A549 (cell line): ENCODE measurements around the gene EIF5. TPM values are rescaled to one million over a fixed set of nuclear protein-coding genes. Genes with fewer than 3 reads are reported as not detected.

Source experiments
- ATAC-seq, 2 experiments: fragments of 200-7000 bp in 1 of 2; fragments of >200 bp in 1 of 2; cut with Nextera tagmentation in 1 of 2; cut with Tn5 transposase in 1 of 2; 3 replicates each; pipeline versions ENCODE4 v1.8.0 to v1.9.1; 2018 to 2020; ENCODE audit warnings: mild to moderate bottlenecking in 1 of 2, moderate library complexity in 1 of 2
- CTCF ChIA-PET: fragments of 300-600 bp; sonication (Branson Sonifier 250); formaldehyde crosslinking; extraction: SDS; loops from one replicate; lab custom pipeline; 2021; ENCODE audit warnings: antibody characterized with exemption, inconsistent platforms; lab: Yijun Ruan, JAX
- POLR2A ChIA-PET: fragments of 350-600 bp; formaldehyde crosslinking; extraction: SDS; loops from one replicate; lab custom pipeline; 2021; ENCODE audit warnings: antibody characterized with exemption, inconsistent platforms; lab: Yijun Ruan, JAX
- DNase-seq, 2 experiments: peaks; one replicate each; pipeline versions ENCODE4 v3.0.0 to v3.0.0-alpha.2; 2011 to 2016; ENCODE audit warnings: low read depth in 1 of 2, low spot score in 1 of 2
- FAIRE-seq: peaks from 2 replicates; lab custom pipeline; 2011; peaks lifted over from hg19 to GRCh38; lab: Jason Lieb, UNC
- H3K27ac ChIP-seq, 2 experiments: fragments of >200 bp; sonication (Bioruptor Twin); formaldehyde crosslinking; 3 replicates each; pipeline ENCODE4 v1.5.1; 2016 to 2017
- H3K4me1 ChIP-seq: fragments of >200 bp; sonication (Bioruptor Twin); formaldehyde crosslinking; 3 replicates; pipeline ENCODE4 v1.6.1; 2016
- H3K4me2 ChIP-seq: fragments of >200 bp; sonication (Bioruptor Twin); formaldehyde crosslinking; 3 replicates; pipeline ENCODE4 v1.6.1; 2016
- H3K4me3 ChIP-seq: fragments of >200 bp; sonication (Bioruptor Twin); formaldehyde crosslinking; 3 replicates; pipeline ENCODE4 v1.5.1; 2016
- H3K9me3 ChIP-seq: fragments of >200 bp; sonication (Bioruptor Twin); formaldehyde crosslinking; 3 replicates; pipeline ENCODE4 v1.6.1; 2016
- CBX2 ChIP-seq: fragments of 200-600 bp; sonication (generic); IDR thresholded peaks from 2 replicates; pipeline ENCODE4 v1.6.1; 2016; ENCODE audit warnings: low read depth, mild to moderate bottlenecking, borderline replicate concordance
- CHD2 ChIP-seq: fragments of 150-350 bp; IDR thresholded peaks from 2 replicates; pipeline ENCODE4 v1.6.1; 2014; ENCODE audit warnings: low read length; ENCODE audit not compliant: partially characterized antibody
- FOSL2 ChIP-seq, 2 experiments: fragments of 450-650 bp in 1 of 2; fragments of >200 bp in 1 of 2; sonication (Bioruptor Twin) in 1 of 2; formaldehyde crosslinking; IDR thresholded peaks; 2 replicates each; pipeline versions ENCODE4 v1.5.0 to v1.6.1; 2016 to 2020; ENCODE audit warnings: mild to moderate bottlenecking in 1 of 2, moderate library complexity in 1 of 2
- HOXA7 ChIP-seq: fragments of 250-450 bp; sonication (Bioruptor Pico); IDR thresholded peaks from 2 replicates; pipeline ENCODE4 v1.5.0; 2020; ENCODE audit warnings: mild to moderate bottlenecking, moderate library complexity
- JUNB ChIP-seq: fragments of >200 bp; sonication (Bioruptor Twin); formaldehyde crosslinking; IDR thresholded peaks from 2 replicates; pipeline ENCODE4 v1.6.1; 2016
- MAFK ChIP-seq: fragments of 450-650 bp; IDR thresholded peaks from 2 replicates; pipeline ENCODE4 v1.6.1; 2014; ENCODE audit not compliant: partially characterized antibody
- NR3C1 ChIP-seq: fragments of >200 bp; sonication (Bioruptor Twin); formaldehyde crosslinking; IDR thresholded peaks from 3 replicates; pipeline ENCODE4 v1.6.1; 2017
- RCOR1 ChIP-seq: fragments of 150-350 bp; IDR thresholded peaks from 2 replicates; pipeline ENCODE4 v1.6.1; 2014; ENCODE audit warnings: antibody characterized with exemption, low read length, low read depth
- RNF2 ChIP-seq: fragments of 200-600 bp; sonication (generic); IDR thresholded peaks from 2 replicates; pipeline ENCODE4 v1.6.1; 2016; ENCODE audit warnings: low read depth, mild to moderate bottlenecking, antibody characterized with exemption, moderate library complexity, borderline replicate concordance
- SMC3 ChIP-seq: fragments of >200 bp; sonication (Bioruptor Twin); formaldehyde crosslinking; IDR thresholded peaks from 3 replicates; pipeline ENCODE4 v1.6.1; 2018; ENCODE audit warnings: inconsistent platforms
- TP53 ChIP-seq: fragments of 250-450 bp; sonication (Bioruptor Pico); IDR thresholded peaks from 2 replicates; pipeline ENCODE4 v1.5.0; 2021; ENCODE audit warnings: mild to moderate bottlenecking, moderate library complexity
- ZFP36 ChIP-seq: fragments of 450-650 bp; IDR thresholded peaks from 2 replicates; pipeline ENCODE4 v1.6.1; 2014; ENCODE audit warnings: borderline replicate concordance; ENCODE audit not compliant: partially characterized antibody
- ZNF302 ChIP-seq: fragments of 250-450 bp; sonication (Bioruptor Pico); IDR thresholded peaks from 2 replicates; pipeline ENCODE4 v1.9.0; 2021; ENCODE audit warnings: inconsistent platforms, mild to moderate bottlenecking, moderate library complexity
- WGBS: methylation state at CpG from one replicate; pipeline ENCODE4 v1.1.6; 2017; ENCODE audit errors: missing lambda C conversion rate; 5-methylcytosine and 5-hydroxymethylcytosine counted together
- polyA plus RNA-seq, 4 experiments: library from polyadenylated mRNA; depleted of rRNA in 3 of 4; stranded (reverse); fragments of >200 nt; fragmentation: RNase III in 1 of 4; extraction: RNeasy Plus Mini Kit Qiagen cat#74134 plus additional on column Dnase treatment in 1 of 4; gene quantifications; 2 replicates in 3 of 4; 3 replicates in 1 of 4; pipeline ENCODE4 v1.2.3, GENCODE V29; 2011 to 2017
- TF ChIP-seq, protein P1 (sequence below): fragments of 150-350 bp; IDR thresholded peaks from 2 replicates; pipeline ENCODE4 v1.6.1; 2014; ENCODE audit warnings: low read depth, mild to moderate bottlenecking, low read length
- TF ChIP-seq, protein P2 (sequence below): fragments of 250-450 bp; sonication (Bioruptor Pico); IDR thresholded peaks from 2 replicates; pipeline ENCODE4 v1.5.0; 2021; ENCODE audit warnings: mild to moderate bottlenecking, moderate library complexity, borderline replicate concordance
- TF ChIP-seq, protein P3 (sequence below): fragments of >200 bp; sonication (Bioruptor Twin); formaldehyde crosslinking; IDR thresholded peaks from 3 replicates; pipeline ENCODE4 v1.5.1; 2016
- TF ChIP-seq, protein P4 (sequence below): fragments of 450-650 bp; IDR thresholded peaks from 2 replicates; pipeline ENCODE4 v1.6.1; 2014; ENCODE audit warnings: antibody characterized with exemption
- TF ChIP-seq, protein P5 (sequence below): IDR thresholded peaks from 2 replicates; pipeline ENCODE4 v1.6.1; 2012; ENCODE audit warnings: low read depth, borderline replicate concordance

EIF5 gene
- polyA plus RNA-seq, 2 of the 4 experiments (the other 2 are of a cell fraction): 276 to 591 TPM

DNA sequence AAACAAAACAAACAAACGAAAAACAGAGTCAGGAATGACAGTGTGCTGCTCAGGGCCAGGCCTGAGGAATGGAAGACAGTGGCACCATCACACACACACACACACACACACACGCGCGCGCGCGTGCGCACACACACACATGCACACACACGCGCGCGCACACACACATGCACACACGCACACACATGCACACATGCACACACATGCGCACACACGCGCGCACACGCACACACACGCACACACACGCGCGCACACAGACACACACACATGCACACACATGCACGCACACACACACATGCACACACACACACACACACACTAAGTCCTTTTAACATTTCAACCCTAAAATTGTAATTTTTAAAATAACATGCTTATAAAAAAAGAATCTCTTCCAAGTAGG is 38.0 kb downstream of the EIF5 start:
- Histone ChIP-seq H3K27ac (peak overlapping the region; percentile 62 to 71; a peak in 5 of 6 replicates), H3K4me2 (peak overlapping the region; percentile 79)

DNA sequence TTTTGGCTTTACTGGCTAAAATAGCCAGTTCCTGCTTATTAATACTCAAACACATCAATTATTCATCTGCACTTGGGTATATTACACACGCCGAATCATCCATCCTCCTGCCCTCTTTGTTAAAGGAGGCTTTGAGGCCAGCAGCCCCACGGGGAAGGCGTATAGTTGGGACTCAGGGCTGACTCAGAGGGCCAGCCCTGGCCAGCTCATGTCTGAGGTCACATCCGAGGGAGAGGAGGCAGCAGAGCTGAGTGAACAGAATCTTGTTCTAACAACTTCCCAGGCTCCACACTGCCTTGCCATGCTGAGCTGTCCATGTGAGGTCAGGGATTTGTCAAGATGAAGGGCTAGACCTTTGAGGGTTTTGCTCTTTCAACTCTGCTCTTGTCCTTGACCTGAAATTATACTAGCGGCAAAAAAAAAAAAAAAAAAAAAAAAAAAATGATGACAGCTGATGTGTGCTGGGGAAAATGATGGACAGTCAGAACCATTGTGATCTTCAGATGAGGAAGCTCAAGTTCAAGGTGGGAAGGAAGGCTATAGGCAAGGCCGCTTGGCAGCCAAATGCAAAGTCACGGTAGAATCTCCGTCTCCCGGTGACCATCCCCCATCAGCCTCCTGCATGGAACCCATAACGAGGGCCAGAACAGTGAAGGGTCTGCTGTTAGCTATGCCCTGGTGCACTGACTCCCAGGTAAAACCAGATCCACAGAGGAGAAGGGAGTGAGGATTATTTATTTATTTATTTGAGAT is 38.7 kb downstream of the EIF5 start:
- CTCF ChIA-PET: interaction anchor here (1.1 to 2.4 kb wide), 4 partner anchors 12 to 21 kb away, joined by 3 to 15 read pairs (median 5); no protein-coding TSS in a partner anchor
- Histone ChIP-seq H3K27ac (peak overlapping the region; percentile 62 to 71; a peak in 5 of 6 replicates), H3K4me1 (peaks cover 22% of the 10 kb centered on the region), H3K9me3 (no peaks in the 10 kb centered on the region), H3K4me3 (no peak overlapping the region), H3K4me2 (peak overlapping the region; percentile 79)
- peak; percentile 99 for ATAC-seq
- POLR2A ChIA-PET: interaction anchor here (0.7 to 1.1 kb wide), 3 partner anchors 12 to 160 kb away, joined by 3 to 9 read pairs (median 4); partner anchors contain the start of genes EIF5 and MARK3
- no peak for FAIRE-seq
- WGBS: 50% methylated on average over 11 of the region's 11 CpGs
- DNase-seq: peak; percentile 77 to 78
- TF ChIP-seq FOSL2 (IDR thresholded peaks at IDR 0.05): no peak
- peak; percentile 71 for TF ChIP-seq FOSL2 (CRISPR knock-in tag; IDR thresholded peaks at IDR 0.05)
- TF ChIP-seq SMC3: no peak
- peak; percentile 27 for TF ChIP-seq MAFK
- TF ChIP-seq JUNB: peak; percentile 36; the same call in 1 of the 2 replicates

More for the DNA sequence above, 38.0 kb downstream of the EIF5 start:
- CTCF ChIA-PET: interaction anchor here (1.4 kb wide), 1 partner anchor 22 kb away, joined by 5 read pairs; no protein-coding TSS in a partner anchor
- H3K9me3 ChIP-seq: no peaks in the 10 kb centered on the region
- ATAC-seq (no peak), FAIRE-seq (no peak), DNase-seq (peak in 1 of 2 experiments; percentile 31)
- 68% methylated on average over 23 of the region's 23 CpGs for WGBS
- peaks cover 23% of the 10 kb centered on the region for H3K4me1 ChIP-seq
- TF ChIP-seq, protein P1, sequence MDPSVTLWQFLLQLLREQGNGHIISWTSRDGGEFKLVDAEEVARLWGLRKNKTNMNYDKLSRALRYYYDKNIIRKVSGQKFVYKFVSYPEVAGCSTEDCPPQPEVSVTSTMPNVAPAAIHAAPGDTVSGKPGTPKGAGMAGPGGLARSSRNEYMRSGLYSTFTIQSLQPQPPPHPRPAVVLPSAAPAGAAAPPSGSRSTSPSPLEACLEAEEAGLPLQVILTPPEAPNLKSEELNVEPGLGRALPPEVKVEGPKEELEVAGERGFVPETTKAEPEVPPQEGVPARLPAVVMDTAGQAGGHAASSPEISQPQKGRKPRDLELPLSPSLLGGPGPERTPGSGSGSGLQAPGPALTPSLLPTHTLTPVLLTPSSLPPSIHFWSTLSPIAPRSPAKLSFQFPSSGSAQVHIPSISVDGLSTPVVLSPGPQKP: no peak
- TF ChIP-seq RCOR1 (no peak), CBX2 (no peak), TP53 (CRISPR knock-in tag) (no peak), MAFK (no peak), ZNF302 (CRISPR knock-in tag) (no peak), HOXA7 (CRISPR knock-in tag) (no peak), RNF2 (no peak), CHD2 (no peak), ZFP36 (no peak), NR3C1 (no peak)
- TF ChIP-seq, protein P2, sequence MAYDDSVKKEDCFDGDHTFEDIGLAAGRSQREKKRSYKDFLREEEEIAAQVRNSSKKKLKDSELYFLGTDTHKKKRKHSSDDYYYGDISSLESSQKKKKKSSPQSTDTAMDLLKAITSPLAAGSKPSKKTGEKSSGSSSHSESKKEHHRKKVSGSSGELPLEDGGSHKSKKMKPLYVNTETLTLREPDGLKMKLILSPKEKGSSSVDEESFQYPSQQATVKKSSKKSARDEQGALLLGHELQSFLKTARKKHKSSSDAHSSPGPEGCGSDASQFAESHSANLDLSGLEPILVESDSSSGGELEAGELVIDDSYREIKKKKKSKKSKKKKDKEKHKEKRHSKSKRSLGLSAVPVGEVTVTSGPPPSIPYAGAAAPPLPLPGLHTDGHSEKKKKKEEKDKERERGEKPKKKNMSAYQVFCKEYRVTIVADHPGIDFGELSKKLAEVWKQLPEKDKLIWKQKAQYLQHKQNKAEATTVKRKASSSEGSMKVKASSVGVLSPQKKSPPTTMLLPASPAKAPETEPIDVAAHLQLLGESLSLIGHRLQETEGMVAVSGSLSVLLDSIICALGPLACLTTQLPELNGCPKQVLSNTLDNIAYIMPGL (CRISPR knock-in tag): no peak
- TF ChIP-seq, protein P3, sequence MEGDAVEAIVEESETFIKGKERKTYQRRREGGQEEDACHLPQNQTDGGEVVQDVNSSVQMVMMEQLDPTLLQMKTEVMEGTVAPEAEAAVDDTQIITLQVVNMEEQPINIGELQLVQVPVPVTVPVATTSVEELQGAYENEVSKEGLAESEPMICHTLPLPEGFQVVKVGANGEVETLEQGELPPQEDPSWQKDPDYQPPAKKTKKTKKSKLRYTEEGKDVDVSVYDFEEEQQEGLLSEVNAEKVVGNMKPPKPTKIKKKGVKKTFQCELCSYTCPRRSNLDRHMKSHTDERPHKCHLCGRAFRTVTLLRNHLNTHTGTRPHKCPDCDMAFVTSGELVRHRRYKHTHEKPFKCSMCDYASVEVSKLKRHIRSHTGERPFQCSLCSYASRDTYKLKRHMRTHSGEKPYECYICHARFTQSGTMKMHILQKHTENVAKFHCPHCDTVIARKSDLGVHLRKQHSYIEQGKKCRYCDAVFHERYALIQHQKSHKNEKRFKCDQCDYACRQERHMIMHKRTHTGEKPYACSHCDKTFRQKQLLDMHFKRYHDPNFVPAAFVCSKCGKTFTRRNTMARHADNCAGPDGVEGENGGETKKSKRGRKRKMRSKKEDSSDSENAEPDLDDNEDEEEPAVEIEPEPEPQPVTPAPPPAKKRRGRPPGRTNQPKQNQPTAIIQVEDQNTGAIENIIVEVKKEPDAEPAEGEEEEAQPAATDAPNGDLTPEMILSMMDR: no peak
- TF ChIP-seq, protein P4, sequence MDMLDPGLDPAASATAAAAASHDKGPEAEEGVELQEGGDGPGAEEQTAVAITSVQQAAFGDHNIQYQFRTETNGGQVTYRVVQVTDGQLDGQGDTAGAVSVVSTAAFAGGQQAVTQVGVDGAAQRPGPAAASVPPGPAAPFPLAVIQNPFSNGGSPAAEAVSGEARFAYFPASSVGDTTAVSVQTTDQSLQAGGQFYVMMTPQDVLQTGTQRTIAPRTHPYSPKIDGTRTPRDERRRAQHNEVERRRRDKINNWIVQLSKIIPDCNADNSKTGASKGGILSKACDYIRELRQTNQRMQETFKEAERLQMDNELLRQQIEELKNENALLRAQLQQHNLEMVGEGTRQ: no peak
- TF ChIP-seq, protein P5, sequence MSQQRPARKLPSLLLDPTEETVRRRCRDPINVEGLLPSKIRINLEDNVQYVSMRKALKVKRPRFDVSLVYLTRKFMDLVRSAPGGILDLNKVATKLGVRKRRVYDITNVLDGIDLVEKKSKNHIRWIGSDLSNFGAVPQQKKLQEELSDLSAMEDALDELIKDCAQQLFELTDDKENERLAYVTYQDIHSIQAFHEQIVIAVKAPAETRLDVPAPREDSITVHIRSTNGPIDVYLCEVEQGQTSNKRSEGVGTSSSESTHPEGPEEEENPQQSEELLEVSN: no peak
- TF ChIP-seq, all 56 proteins: peak for 0
- no peak overlapping the region for H3K4me3 ChIP-seq
- POLR2A ChIA-PET: interaction anchor here (0.7 to 1.1 kb wide), 3 partner anchors 13 to 161 kb away, joined by 3 to 9 read pairs (median 4); partner anchors contain the start of genes EIF5 and MARK3
